SK-N-DZ (cell line): ENCODE measurements around the gene SATB1.
"Not testable (repeated sequence)": the region's sequence is repeated elsewhere in the genome, so short reads cannot be mapped to it uniquely, and the experiment has no call there.

Source experiments
- DNase-seq: peaks from one replicate; pipeline ENCODE4 v3.0.0-alpha.2; 2015; ENCODE audit warnings: low spot score

The SATB1 gene

GRCh38 chr3:18354701-18355100 is 70.4 kb downstream of the SATB1 start:
- no peak for DNase-seq

- DNase-seq, result no peak
These were observed 73.1 kb downstream of the SATB1 start for GRCh38 chr3:18351823-18352744.

- no peak for DNase-seq
These were observed 74.0 kb downstream of the SATB1 start for GRCh38 chr3:18351069-18351628.

- DNase-seq, result no peak
These were observed 75.8 kb downstream of the SATB1 start for GRCh38 chr3:18349197-18349798.

GRCh38 chr3:18346097-18346496 is 79.0 kb downstream of the SATB1 start:
- no peak for DNase-seq

GRCh38 chr3:18345015-18345367 is 80.1 kb downstream of the SATB1 start:
- DNase-seq, result no peak

GRCh38 chr3:18344306-18345014 is 80.7 kb downstream of the SATB1 start:
- DNase-seq, result no peak

GRCh38 chr3:18343809-18344208 is 81.3 kb downstream of the SATB1 start:
- no peak for DNase-seq

GRCh38 chr3:18338827-18339514 is 86.2 kb downstream of the SATB1 start:
- no peak for DNase-seq

GRCh38 chr3:18337231-18337630 is 87.9 kb downstream of the SATB1 start:
- DNase-seq, result no peak

GRCh38 chr3:18334837-18335601 is 90.1 kb downstream of the SATB1 start:
- no peak for DNase-seq

GRCh38 chr3:18330772-18331441 is 94.2 kb downstream of the SATB1 start:
- DNase-seq, result not testable (repeated sequence)

- DNase-seq, result no peak
These were observed 117.0 kb downstream of the SATB1 start for GRCh38 chr3:18308096-18308650.

GRCh38 chr3:18307529-18307928 is 117.6 kb downstream of the SATB1 start:
- DNase-seq, result no peak

GRCh38 chr3:18302517-18302916 is 122.6 kb downstream of the SATB1 start:
- DNase-seq, result peak; percentile 11

- DNase-seq, result peak; percentile 57
These were observed 123.4 kb downstream of the SATB1 start for GRCh38 chr3:18301781-18302180.

GRCh38 chr3:18300916-18301315 is 124.2 kb downstream of the SATB1 start:
- no peak for DNase-seq

GRCh38 chr3:18297126-18297525 is 128.0 kb downstream of the SATB1 start:
- no peak for DNase-seq
